ENCODE measurements around the gene TRAF3.

The TRAF3 gene

DNA sequence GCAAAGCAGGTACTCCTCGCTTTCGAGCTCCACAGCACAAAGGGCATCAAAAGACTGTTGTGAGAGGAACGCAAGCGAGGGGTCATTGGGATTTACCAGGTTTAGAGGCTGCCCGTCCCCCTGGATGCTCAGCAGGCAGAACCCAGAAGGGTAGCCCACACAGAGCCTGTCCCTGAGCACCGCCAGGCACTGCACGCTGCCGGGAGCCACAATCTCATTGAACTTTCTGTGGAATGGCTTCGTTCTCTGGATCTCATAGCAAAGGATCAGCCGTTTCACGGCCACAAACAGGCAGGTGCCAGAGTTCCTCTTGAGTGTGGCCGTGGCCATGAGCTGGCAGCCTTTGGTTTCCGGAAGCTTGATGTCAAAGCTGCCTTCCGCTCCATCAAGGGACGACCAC, 166.7 kb downstream of the TRAF3 start:
- no peak for TF ChIP-seq SNAI2 (CRISPR knock-in tag; IDR thresholded peaks at IDR 0.05)
- no peak for TF ChIP-seq BACH2 (CRISPR knock-in tag; IDR thresholded peaks at IDR 0.05; ENCODE audit: borderline replicate concordance)
- TF ChIP-seq ZC3H10 (CRISPR knock-in tag; IDR thresholded peaks at IDR 0.05), result no peak
- no peak for TF ChIP-seq ARNTL (CRISPR knock-in tag; IDR thresholded peaks at IDR 0.05; ENCODE audit: borderline replicate concordance, low read depth)
- no peak for TF ChIP-seq GLIS3 (CRISPR knock-in tag; IDR thresholded peaks at IDR 0.05)
- TF ChIP-seq CSDC2 (CRISPR knock-in tag; IDR thresholded peaks at IDR 0.05), result no peak
- TF ChIP-seq ZNF8 (CRISPR knock-in tag; IDR thresholded peaks at IDR 0.05), result no peak
- no peak for TF ChIP-seq OSR1 (CRISPR knock-in tag; IDR thresholded peaks at IDR 0.05)
- TF ChIP-seq, protein P1, sequence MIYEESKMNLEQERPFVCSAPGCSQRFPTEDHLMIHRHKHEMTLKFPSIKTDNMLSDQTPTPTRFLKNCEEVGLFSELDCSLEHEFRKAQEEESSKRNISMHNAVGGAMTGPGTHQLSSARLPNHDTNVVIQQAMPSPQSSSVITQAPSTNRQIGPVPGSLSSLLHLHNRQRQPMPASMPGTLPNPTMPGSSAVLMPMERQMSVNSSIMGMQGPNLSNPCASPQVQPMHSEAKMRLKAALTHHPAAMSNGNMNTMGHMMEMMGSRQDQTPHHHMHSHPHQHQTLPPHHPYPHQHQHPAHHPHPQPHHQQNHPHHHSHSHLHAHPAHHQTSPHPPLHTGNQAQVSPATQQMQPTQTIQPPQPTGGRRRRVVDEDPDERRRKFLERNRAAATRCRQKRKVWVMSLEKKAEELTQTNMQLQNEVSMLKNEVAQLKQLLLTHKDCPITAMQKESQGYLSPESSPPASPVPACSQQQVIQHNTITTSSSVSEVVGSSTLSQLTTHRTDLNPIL (CRISPR knock-in tag; IDR thresholded peaks at IDR 0.05; ENCODE audit: low read depth), result no peak
- no peak for TF ChIP-seq TCF4 (CRISPR knock-in tag; IDR thresholded peaks at IDR 0.05; ENCODE audit: borderline replicate concordance)
- TF ChIP-seq, protein P2, sequence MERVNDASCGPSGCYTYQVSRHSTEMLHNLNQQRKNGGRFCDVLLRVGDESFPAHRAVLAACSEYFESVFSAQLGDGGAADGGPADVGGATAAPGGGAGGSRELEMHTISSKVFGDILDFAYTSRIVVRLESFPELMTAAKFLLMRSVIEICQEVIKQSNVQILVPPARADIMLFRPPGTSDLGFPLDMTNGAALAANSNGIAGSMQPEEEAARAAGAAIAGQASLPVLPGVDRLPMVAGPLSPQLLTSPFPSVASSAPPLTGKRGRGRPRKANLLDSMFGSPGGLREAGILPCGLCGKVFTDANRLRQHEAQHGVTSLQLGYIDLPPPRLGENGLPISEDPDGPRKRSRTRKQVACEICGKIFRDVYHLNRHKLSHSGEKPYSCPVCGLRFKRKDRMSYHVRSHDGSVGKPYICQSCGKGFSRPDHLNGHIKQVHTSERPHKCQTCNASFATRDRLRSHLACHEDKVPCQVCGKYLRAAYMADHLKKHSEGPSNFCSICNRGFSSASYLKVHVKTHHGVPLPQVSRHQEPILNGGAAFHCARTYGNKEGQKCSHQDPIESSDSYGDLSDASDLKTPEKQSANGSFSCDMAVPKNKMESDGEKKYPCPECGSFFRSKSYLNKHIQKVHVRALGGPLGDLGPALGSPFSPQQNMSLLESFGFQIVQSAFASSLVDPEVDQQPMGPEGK (CRISPR knock-in tag; IDR thresholded peaks at IDR 0.05; ENCODE audit: borderline replicate concordance), result no peak
- no peak for TF ChIP-seq ZFP30 (CRISPR knock-in tag; IDR thresholded peaks at IDR 0.05)
- TF ChIP-seq PPARA (CRISPR knock-in tag; IDR thresholded peaks at IDR 0.05; ENCODE audit: borderline replicate concordance), result no peak
- no peak for TF ChIP-seq TOX (CRISPR knock-in tag; IDR thresholded peaks at IDR 0.05; ENCODE audit: borderline replicate concordance)
- no peak for TF ChIP-seq TSHZ2 (CRISPR knock-in tag; IDR thresholded peaks at IDR 0.05)
- TF ChIP-seq ISL1 (CRISPR knock-in tag; IDR thresholded peaks at IDR 0.05), result no peak
- TF ChIP-seq ZNF565 (CRISPR knock-in tag; conservative IDR thresholded peaks at IDR 0.05; ENCODE audit: low read depth), result no peak
- no peak for TF ChIP-seq ZNF70 (CRISPR knock-in tag; IDR thresholded peaks at IDR 0.05)
- TF ChIP-seq ESRRG (CRISPR knock-in tag; IDR thresholded peaks at IDR 0.05), result no peak
- no peak for TF ChIP-seq ZFP3 (CRISPR knock-in tag; IDR thresholded peaks at IDR 0.05)
- ATAC-seq, result no peak

DNA sequence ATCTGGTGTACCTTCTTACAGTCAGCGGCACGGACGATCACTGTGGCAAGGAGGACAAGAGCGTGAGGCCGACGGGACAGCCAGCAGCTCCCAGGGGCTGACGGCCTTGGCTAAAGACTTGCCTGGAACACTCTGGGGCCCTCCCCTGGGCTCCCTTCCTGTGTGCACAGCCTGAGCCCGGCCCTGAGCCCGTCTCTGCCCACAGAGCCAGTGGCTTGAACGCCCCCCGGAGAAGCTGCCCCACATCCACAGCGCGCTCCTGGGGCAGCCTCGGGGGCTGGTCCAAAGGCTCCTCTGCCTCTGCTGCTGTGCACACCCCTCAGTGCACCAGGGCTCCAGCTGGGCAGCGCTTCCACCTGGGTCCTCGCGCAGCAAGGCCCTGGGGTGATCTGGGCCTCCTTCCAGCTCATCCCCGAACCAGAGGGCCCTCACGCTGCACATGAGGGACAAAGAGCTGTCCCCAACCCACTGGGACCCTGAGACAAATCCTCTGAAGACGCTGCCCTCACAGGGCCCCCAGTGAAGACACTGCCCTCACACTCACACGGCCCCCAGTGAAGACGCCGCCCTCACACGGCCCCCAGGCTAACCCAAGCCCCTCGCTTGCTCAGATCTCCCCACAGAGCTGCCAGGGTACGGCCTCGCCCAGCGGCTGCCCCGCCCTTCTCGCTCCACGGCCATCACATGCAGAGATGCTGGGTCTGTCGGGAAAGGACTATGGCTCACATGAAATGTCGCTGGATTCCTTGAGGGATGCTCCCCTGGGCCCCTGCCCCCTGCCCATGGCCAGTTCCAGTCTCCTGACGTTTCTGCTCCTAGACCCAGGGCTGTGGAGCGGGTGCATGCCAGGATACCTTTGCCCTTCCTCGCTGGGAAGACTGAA, 167.4 kb downstream of the TRAF3 start:
- no peak for TF ChIP-seq TSHZ2 (CRISPR knock-in tag; IDR thresholded peaks at IDR 0.05)
- no peak for TF ChIP-seq POU6F1 (CRISPR knock-in tag; IDR thresholded peaks at IDR 0.05; ENCODE audit: borderline replicate concordance, low read depth)
- TF ChIP-seq ZFP30 (CRISPR knock-in tag; IDR thresholded peaks at IDR 0.05), result no peak
- TF ChIP-seq, protein P1 (CRISPR knock-in tag; IDR thresholded peaks at IDR 0.05; ENCODE audit: low read depth), result no peak

More for the DNA sequence above, 167.4 kb downstream of the TRAF3 start:
- ATAC-seq, result no peak

Measured in SK-N-SH treated with all-trans-retinoic acid at 6 μM for 48 hours (cell line).